Stomach (tissue), 4 donors: ENCODE measurements around the gene ICAM2.

Experiments
- EP300 ChIP-seq: sonication (generic); formaldehyde crosslinking; IDR thresholded peaks from one replicate; pipeline ENCODE4 v1.6.1; 2017; ENCODE audit warnings: antibody characterized with exemption
- POLR2A ChIP-seq, 4 donors: fragments of 450-650 bp; IDR thresholded peaks; one replicate each; pipeline ENCODE4 v1.6.1; 2016; ENCODE audit warnings: antibody characterized with exemption in 4 of 4, control low read depth in 2 of 4, mild to moderate bottlenecking in 1 of 4, moderate library complexity in 1 of 4
- TF ChIP-seq, protein P1 (sequence below), 7 experiments: fragments of 450-650 bp in 4 of 7; fragments of 200-600 bp in 3 of 7; sonication (generic) in 3 of 7; IDR thresholded peaks; one replicate each; pipeline ENCODE4 v1.5.1; 2016 to 2019; ENCODE audit warnings: antibody characterized with exemption in 7 of 7, control low read depth in 2 of 7, mild to moderate bottlenecking in 1 of 7

DNA sequence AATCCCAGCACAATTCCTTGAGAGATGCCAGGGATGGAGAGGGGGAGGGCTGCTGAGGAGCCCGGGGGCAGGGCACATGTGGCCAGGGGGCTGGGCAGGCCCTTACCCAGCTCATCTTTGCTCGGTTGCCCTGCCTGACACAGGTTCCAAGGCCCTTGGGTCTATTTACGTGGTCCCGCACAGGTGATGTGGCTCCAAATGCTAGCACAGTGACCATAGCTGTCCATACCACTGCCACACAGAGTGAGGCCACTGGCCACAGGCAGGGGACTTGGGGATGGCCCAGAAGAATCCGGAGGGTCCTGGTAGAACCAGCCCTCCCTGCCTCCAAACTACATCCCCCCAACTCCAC, 32.3 kb downstream of the ICAM2 start:
- TF ChIP-seq EP300 (no peak), POLR2A (IDR thresholded peaks at IDR 0.05) (no peak)
- TF ChIP-seq, protein P1, sequence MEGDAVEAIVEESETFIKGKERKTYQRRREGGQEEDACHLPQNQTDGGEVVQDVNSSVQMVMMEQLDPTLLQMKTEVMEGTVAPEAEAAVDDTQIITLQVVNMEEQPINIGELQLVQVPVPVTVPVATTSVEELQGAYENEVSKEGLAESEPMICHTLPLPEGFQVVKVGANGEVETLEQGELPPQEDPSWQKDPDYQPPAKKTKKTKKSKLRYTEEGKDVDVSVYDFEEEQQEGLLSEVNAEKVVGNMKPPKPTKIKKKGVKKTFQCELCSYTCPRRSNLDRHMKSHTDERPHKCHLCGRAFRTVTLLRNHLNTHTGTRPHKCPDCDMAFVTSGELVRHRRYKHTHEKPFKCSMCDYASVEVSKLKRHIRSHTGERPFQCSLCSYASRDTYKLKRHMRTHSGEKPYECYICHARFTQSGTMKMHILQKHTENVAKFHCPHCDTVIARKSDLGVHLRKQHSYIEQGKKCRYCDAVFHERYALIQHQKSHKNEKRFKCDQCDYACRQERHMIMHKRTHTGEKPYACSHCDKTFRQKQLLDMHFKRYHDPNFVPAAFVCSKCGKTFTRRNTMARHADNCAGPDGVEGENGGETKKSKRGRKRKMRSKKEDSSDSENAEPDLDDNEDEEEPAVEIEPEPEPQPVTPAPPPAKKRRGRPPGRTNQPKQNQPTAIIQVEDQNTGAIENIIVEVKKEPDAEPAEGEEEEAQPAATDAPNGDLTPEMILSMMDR (IDR thresholded peaks at IDR 0.05), result no peak
